Measurements from ENCODE around the gene ACKR2.
A peak's percentile ranks its signal among the peaks of the same experiment; 100 is the strongest.

The ACKR2 gene

DNA sequence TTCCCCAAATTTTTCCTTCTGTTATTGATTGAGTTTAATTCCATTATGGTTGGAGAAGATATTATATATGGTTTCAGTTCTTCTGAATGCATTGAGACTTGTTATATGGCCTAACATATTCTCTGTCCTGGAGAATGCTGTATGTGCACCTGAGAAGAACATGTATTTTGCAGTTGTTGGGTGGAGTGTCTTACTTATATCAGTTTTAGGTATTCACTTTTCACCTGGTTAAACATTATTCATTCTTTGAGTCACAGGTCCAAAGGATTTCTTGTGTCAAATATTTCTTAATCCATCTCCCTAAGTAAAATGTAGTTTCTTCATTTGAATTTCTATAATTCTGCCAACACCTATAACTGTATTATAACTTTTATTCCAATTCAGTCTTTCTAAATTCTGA, 17.8 kb downstream of the ACKR2 start:
- intact Hi-C loops (cut with DNase I; ENCODE audit: low total_unique reads): no loop called here
- TF ChIP-seq, protein P1, sequence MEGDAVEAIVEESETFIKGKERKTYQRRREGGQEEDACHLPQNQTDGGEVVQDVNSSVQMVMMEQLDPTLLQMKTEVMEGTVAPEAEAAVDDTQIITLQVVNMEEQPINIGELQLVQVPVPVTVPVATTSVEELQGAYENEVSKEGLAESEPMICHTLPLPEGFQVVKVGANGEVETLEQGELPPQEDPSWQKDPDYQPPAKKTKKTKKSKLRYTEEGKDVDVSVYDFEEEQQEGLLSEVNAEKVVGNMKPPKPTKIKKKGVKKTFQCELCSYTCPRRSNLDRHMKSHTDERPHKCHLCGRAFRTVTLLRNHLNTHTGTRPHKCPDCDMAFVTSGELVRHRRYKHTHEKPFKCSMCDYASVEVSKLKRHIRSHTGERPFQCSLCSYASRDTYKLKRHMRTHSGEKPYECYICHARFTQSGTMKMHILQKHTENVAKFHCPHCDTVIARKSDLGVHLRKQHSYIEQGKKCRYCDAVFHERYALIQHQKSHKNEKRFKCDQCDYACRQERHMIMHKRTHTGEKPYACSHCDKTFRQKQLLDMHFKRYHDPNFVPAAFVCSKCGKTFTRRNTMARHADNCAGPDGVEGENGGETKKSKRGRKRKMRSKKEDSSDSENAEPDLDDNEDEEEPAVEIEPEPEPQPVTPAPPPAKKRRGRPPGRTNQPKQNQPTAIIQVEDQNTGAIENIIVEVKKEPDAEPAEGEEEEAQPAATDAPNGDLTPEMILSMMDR (IDR thresholded peaks at IDR 0.05): no peak
- Histone ChIP-seq H3K36me3 (no peaks in the 10 kb centered on the region), H3K27me3 (no peaks in the 10 kb centered on the region), H3K4me1 (peaks cover 0 to 10% (median 2%) of the 10 kb centered on the region in 4 donors), H3K9me3 (no peaks in the 10 kb centered on the region), H3K27ac (no peak overlapping the region), H3K4me3 (no peak overlapping the region)
- DNase-seq: no peak

DNA sequence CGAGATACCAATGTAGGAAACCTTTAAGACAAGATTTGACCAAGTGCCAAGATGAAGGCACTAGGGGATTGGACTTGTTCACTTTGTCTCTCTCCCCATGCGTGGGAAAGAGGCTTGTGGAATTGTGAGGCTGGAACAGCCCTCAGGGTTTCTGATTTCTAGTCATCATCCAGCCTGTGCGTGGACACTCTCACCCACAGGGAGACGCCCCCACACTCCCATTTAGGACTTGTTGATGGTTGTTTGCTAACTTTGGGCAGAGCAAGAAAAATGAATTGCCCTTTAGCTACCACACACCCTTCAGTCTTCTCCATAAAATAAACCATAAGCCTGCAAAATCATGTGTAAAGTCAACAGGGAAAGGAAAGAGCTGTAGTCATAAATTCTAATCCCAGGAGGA, 18.4 kb downstream of the ACKR2 start:
- Histone ChIP-seq H3K27ac (no peak overlapping the region), H3K27me3 (no peaks in the 10 kb centered on the region), H3K36me3 (no peaks in the 10 kb centered on the region), H3K9me3 (no peaks in the 10 kb centered on the region), H3K4me1 (peaks cover 0 to 10% (median 2%) of the 10 kb centered on the region in 4 donors), H3K4me3 (no peak overlapping the region)
- TF ChIP-seq, protein P1 (IDR thresholded peaks at IDR 0.05): no peak
- intact Hi-C loops (cut with DNase I; ENCODE audit: low total_unique reads): no loop called here
- no peak for DNase-seq

DNA sequence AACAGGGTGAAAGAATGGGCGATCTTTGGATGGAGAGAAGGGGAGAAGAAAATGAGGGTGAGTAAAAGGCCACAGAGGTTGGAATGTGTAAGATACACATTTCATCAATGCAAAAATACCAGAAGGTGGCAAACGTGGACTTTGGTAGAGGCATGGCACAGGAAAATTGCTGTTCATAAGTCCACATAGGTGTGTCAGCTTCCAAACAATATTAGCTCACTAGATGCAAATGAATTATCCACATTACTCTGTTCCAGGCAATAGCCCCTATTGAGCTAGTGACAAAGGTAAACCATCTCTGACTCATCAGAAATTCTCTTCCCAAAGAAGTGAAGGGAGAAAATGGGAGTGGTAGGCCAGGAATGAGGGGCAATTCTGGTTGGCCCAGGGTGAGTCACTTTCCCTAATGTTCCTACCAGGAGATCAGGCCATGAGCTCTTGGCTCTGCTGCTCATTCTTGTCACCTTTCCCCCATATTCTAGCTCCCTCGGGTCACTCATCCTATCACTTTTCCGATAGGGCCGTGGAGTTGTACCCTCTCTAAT, 19.9 kb downstream of the ACKR2 start:
- Histone ChIP-seq H3K4me3 (no peak overlapping the region), H3K9me3 (no peaks in the 10 kb centered on the region), H3K4me1 (peaks cover 0 to 10% (median 2%) of the 10 kb centered on the region in 4 donors), H3K27me3 (no peaks in the 10 kb centered on the region), H3K27ac (no peak overlapping the region), H3K36me3 (no peaks in the 10 kb centered on the region)
- TF ChIP-seq, protein P1 (IDR thresholded peaks at IDR 0.05): no peak
- intact Hi-C loops (cut with DNase I; ENCODE audit: low total_unique reads): no loop called here
- DNase-seq: no peak

DNA sequence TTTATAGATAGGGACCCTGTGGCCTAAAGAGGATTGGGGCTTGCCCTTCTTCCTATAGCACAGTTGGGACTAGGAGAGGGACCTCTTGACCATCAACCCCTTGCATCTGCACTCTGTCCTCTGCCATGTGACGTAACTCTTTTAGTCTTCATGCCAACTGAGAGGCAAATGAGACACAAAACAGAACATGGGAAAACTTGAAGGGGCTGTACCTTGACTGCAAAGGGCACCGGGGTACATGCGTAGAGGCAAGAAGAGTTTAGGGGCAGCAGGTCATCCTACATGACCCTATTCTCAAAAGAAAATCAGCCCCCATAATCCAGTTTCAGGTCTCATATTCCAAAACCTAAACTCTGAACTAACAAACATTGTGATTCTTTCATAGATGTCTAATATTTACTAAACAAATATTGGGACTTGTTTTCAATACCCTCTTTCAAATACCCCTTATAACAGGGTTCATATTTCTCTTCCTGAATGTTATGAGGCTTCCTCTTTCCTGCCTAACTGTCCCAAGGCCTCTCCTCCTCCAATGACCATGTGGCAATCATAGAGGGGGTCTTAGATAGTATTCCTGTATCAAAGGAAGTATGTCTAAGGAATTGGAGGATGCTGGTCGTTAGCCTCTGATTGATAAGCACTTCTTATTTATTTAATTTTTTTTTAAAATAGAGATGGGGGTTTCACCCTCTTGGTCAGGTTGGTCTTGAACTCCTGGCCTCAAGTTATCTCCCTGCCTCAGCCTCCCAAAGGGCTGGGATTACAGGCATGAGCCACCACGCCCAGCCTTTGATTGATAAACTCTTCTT, 20.6 kb downstream of the ACKR2 start:
- Histone ChIP-seq H3K4me3 (no peak overlapping the region), H3K27ac (no peak overlapping the region), H3K4me1 (peaks cover 0 to 10% (median 2%) of the 10 kb centered on the region in 4 donors), H3K36me3 (no peaks in the 10 kb centered on the region), H3K9me3 (no peaks in the 10 kb centered on the region), H3K27me3 (no peaks in the 10 kb centered on the region)
- TF ChIP-seq, protein P1 (IDR thresholded peaks at IDR 0.05): no peak
- DNase-seq: no peak
- intact Hi-C loops (cut with DNase I; ENCODE audit: low total_unique reads): loop anchor here (5.0 kb wide), 2 partner anchors 48 to 52 kb away; no protein-coding TSS in a partner anchor

DNA sequence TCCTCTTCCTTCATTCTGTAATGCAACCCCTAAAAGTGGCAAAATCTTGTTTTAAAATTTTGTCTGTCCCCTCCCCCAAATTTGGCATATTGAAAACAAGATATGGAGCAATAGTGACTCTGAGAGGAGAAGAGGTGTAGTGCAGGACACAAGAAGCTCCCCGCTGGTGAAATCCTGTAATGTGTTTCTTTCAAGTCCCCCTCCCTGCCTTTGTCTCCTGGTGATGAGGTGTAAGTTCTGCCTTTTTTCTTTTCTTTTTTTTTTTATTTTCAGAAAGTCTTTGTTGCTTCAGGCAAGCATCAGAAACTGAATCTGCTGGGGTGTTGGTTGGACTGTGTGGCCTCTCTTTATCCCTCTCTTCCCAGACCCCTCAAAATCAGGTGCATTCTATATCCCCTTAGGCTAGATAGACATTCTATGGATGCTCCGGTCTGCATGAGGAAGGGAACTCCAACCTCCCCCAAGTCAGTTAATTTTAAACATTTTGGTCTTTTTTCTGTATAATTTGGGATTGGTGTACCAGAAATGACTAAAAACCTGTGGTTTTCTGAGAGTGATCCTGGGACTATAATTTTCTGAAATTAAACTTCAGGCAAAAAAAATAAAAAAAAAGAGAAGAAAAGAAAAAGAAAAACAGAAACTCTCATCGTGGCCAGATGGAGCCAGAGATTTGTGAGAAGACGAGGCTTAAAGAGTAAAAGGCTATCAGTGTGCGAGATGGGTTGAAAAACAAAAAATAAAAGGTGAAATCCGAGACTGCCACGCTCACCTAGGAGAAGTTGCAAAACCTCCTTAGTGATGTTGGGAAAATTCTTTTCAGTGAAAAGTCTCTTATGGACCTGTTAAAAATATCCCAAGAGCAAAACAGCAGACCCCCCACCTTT, 21.4 kb downstream of the ACKR2 start:
- TF ChIP-seq, protein P1 (IDR thresholded peaks at IDR 0.05): peak; percentile 33 to 38
- intact Hi-C loops (cut with DNase I; ENCODE audit: low total_unique reads): loop anchor here (5.0 kb wide), 2 partner anchors 48 to 52 kb away; no protein-coding TSS in a partner anchor
- no peak for DNase-seq
- Histone ChIP-seq H3K4me1 (peaks cover 0 to 10% (median 2%) of the 10 kb centered on the region in 4 donors), H3K27me3 (no peaks in the 10 kb centered on the region), H3K36me3 (no peaks in the 10 kb centered on the region), H3K9me3 (no peaks in the 10 kb centered on the region), H3K27ac (peak overlapping the region in 1 of 2 donors; percentile 19), H3K4me3 (no peak overlapping the region)

Measured in tibial artery (tissue), 4 donors.